ENCODE measurements around the gene PTPRU.

The PTPRU gene

GRCh38 chr1:29372108-29372507 lies 135.8 kb downstream of the PTPRU start:
- H3K4me3 ChIP-seq (ENCODE audit: low read depth, low read length), result no peak overlapping the region
- no peaks in the 10 kb centered on the region for H3K4me1 ChIP-seq
- no peak overlapping the region for H3K4me2 ChIP-seq (ENCODE audit: low read length)
- H3K9me3 ChIP-seq (ENCODE audit: control insufficient read depth, low read length), result no peaks in the 10 kb centered on the region
- no peaks in the 10 kb centered on the region for H3K36me3 ChIP-seq (ENCODE audit: control insufficient read depth, insufficient read depth, low read length)
- no peaks in the 10 kb centered on the region for H3K79me2 ChIP-seq
- TF ChIP-seq CTCF (IDR thresholded peaks at IDR 0.05), result no peak
- no peak overlapping the region for H3K27ac ChIP-seq
- no peaks in the 10 kb centered on the region for H3K27me3 ChIP-seq (ENCODE audit: control insufficient read depth, insufficient read depth, low read length)
- H3K9ac ChIP-seq, result no peak overlapping the region
- no peak overlapping the region for H2AFZ ChIP-seq

Data from parathyroid adenoma (tissue), 2 donors.